Astrocyte (in vitro differentiated cells and primary cell): ENCODE results near the gene DLST.

Experiments used
- CTCF ChIP-seq: IDR thresholded peaks from 2 replicates; pipeline ENCODE4 v1.5.1; 2011; ENCODE audit warnings: low read depth, mild to moderate bottlenecking, inconsistent platforms, low read length, moderate library complexity; ENCODE audit not compliant: insufficient read depth
- EZH2 ChIP-seq: IDR thresholded peaks from 2 replicates; pipeline ENCODE4 v1.6.1; 2012; ENCODE audit warnings: mild to moderate bottlenecking, low read length, inconsistent platforms; ENCODE audit not compliant: insufficient read depth

GRCh38 chr14:74947353-74948227 is 65.9 kb downstream of the DLST start:
- no peak for TF ChIP-seq CTCF
- TF ChIP-seq EZH2 = no peak
